SU-DHL-6 (cell line): Measurements from ENCODE around the gene BID.

Source experiments
- EZH2phosphoT487 ChIP-seq: fragments of 200-600 bp; sonication (generic), shearing (Covaris generic); conservative IDR thresholded peaks from 2 replicates; pipeline ENCODE4 v1.6.1; 2018; ENCODE audit warnings: mild to moderate bottlenecking, antibody characterized with exemption, low read length, moderate library complexity, mixed read lengths
- TF ChIP-seq, protein P1 (sequence below): fragments of 200-600 bp; sonication (generic); IDR thresholded peaks from one replicate; pipeline ENCODE4 v1.5.1; 2017; ENCODE audit warnings: antibody characterized with exemption, mild to moderate bottlenecking, low read length, moderate library complexity; ENCODE audit not compliant: insufficient read depth, poor library complexity, severe bottlenecking

GRCh38 chr22:17789379-17790200 lies 15.3 kb upstream of the BID start:
- TF ChIP-seq, protein P1, sequence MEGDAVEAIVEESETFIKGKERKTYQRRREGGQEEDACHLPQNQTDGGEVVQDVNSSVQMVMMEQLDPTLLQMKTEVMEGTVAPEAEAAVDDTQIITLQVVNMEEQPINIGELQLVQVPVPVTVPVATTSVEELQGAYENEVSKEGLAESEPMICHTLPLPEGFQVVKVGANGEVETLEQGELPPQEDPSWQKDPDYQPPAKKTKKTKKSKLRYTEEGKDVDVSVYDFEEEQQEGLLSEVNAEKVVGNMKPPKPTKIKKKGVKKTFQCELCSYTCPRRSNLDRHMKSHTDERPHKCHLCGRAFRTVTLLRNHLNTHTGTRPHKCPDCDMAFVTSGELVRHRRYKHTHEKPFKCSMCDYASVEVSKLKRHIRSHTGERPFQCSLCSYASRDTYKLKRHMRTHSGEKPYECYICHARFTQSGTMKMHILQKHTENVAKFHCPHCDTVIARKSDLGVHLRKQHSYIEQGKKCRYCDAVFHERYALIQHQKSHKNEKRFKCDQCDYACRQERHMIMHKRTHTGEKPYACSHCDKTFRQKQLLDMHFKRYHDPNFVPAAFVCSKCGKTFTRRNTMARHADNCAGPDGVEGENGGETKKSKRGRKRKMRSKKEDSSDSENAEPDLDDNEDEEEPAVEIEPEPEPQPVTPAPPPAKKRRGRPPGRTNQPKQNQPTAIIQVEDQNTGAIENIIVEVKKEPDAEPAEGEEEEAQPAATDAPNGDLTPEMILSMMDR = no peak
- no peak for TF ChIP-seq EZH2phosphoT487
